HuH-7.5 (cell line): Measurements from ENCODE around the gene RRP36.
A peak's percentile ranks its signal among the peaks of the same experiment; 100 is the strongest.

Experiments
- DNase-seq: peaks from one replicate; pipeline ENCODE4 v3.0.0; 2011; ENCODE audit warnings: low spot score

The RRP36 gene

DNA sequence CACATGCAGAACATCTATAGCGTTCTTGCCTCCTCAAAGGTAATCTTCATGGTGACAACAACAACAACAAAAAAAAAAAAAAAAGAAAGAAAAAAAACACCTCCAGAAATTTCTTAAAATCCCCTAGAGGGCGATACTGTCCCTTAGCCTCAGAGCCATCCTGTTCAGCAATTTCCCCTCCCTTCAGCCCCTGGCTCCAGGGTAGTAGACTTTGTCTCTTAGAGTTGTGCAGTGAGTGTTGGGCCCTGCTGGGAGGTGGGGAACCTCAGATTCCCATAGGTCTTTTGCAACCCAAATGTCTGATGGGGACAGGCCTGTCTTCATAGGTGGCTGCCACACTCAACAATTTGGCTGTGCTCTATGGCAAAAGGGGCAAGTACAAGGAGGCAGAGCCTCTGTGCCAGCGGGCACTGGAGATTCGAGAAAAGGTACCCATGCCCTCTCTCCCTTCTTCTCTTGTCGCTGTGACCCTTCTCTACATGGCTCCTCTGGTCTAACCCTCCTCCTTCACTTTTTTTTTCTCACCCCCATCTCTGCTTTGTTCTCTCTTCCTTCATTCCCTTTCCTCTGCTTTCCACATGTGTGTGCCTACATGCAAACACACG is 48.7 kb downstream of the RRP36 start:
- peak; percentile 74 for DNase-seq

GRCh38 chr6:43074847-43075669 is 53.6 kb downstream of the RRP36 start:
- DNase-seq = no peak

DNA sequence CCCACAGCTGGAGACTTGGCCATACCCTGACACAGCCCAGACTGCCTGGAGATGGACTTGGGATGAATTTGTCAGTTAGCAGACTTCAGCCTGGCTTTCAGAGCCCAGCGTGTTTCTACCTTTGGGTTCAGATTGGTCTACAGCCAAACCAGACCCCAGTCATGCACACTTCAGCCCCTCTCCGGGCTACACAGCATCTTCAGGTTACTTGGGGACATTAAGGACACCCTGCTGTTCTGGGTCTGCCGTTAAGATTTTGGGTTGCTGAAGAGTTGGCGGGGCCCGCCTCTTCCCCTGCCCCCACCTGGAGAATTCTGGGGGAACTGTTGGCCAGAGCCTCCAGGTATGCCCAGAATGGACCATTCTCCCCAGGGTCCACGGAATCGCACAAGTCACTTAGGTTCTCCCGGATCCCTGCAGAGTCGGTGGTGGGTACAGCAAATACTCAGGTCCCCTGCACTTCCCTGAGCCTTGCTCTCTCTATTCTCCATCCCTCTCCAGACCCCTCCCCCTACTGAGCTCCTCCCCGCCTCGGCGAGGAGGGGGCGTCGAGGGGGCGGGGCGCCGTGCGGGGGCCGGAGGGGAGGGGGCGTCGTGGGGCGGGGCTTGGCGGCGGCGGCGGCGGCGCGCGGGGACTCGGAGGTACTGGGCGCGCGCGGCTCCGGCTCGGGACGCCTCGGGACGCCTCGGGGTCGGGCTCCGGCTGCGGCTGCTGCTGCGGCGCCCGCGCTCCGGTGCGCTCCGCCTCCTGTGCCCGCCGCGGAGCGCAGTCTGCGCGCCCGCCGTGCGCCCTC is 54.4 kb downstream of the RRP36 start, which contains the start of gene PTK7:
Gene PTK7 (plus strand): TSS at position 645 of the 794 bp plus-strand sequence. CDS start 175 bp downstream, outside the sequence.
- no peak for DNase-seq

- DNase-seq = no peak
These were observed 55.3 kb downstream of the RRP36 start for GRCh38 chr6:43076464-43077332.

DNA sequence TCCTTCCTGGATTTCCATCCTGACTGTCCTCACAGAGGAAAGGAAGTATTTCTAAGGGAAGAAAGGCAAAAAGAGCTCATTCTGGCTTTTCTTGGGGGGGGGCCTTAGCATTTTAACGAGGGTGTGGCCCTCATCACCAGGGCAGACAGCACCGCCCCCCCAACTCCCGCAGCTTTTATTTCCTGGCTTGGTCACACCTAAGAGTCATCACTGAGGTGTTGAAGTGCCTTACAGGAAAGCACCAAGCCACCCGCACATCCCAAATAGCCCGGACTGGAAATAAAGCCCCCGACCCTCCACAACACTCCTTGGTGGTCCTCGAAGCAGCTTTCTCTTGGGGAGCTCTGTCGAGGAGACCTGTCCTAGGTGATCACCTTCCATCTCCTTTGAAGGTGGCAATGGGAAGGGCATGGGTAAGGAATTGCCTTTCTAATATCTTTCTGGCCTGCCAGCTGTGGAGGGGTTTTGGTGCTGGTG is 55.9 kb downstream of the RRP36 start:
- DNase-seq = no peak

GRCh38 chr6:43077981-43078511 is 56.6 kb downstream of the RRP36 start:
- no peak for DNase-seq

DNA sequence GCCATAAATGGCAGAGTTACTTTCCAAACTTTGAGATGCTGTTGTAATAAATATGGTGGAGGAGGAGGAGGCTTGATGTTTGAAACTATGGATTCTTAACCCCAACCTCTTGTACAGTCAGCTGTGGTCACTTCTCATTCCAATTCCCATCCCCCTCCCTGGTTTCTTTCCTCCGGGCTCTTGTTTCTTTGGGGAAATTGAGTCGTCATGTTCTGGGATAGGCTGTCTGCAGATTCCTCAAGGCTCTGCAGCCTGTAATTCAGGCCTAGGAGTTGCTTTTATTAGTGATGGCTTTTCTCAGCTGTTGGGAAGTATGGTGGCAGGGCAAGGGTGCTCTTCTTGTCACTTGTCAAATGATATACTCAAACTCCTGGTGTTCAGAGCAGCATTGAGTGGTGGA is 57.3 kb downstream of the RRP36 start:
- DNase-seq = no peak
